A673 (cell line): ENCODE data around the gene ATP2B2.

Source experiments
- EZH2 ChIP-seq: fragments of 200-600 bp; sonication (generic); IDR thresholded peaks from 2 replicates; pipeline ENCODE4 v1.6.1; 2017; ENCODE audit warnings: borderline replicate concordance, low read depth, mild to moderate bottlenecking, mixed read lengths, antibody characterized with exemption, low read length; ENCODE audit not compliant: poor library complexity, severe bottlenecking
- TF ChIP-seq, protein P1 (sequence below): fragments of 300-800, 200-600 bp; sonication (generic); conservative IDR thresholded peaks from 2 replicates; pipeline ENCODE4 v1.5.1; 2017; ENCODE audit warnings: low read depth, mild to moderate bottlenecking, antibody characterized with exemption, low read length, moderate library complexity, mixed read lengths

DNA sequence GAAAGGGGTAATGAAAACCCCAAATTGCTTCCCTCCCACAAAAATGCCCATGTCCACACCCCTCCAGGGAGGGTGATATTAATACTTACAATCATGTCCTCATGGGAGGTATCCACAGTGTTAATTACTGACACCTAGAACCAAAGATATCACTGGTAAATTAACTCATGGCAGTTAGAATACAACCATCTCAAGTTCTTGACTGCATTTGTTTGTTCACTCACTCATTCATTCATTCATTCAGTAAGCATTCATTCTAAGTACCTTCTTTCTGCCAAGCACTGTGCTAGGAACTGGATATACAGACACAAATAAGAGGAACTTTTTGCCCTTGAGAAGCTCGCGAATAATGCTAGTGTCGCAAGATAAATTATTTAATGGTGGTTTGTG is 187.4 kb downstream of the ATP2B2 start:
- TF ChIP-seq, protein P1, sequence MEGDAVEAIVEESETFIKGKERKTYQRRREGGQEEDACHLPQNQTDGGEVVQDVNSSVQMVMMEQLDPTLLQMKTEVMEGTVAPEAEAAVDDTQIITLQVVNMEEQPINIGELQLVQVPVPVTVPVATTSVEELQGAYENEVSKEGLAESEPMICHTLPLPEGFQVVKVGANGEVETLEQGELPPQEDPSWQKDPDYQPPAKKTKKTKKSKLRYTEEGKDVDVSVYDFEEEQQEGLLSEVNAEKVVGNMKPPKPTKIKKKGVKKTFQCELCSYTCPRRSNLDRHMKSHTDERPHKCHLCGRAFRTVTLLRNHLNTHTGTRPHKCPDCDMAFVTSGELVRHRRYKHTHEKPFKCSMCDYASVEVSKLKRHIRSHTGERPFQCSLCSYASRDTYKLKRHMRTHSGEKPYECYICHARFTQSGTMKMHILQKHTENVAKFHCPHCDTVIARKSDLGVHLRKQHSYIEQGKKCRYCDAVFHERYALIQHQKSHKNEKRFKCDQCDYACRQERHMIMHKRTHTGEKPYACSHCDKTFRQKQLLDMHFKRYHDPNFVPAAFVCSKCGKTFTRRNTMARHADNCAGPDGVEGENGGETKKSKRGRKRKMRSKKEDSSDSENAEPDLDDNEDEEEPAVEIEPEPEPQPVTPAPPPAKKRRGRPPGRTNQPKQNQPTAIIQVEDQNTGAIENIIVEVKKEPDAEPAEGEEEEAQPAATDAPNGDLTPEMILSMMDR = no peak
- TF ChIP-seq EZH2 = no peak
